Measurements from ENCODE around the gene CDH20. TPM values are rescaled to one million over a fixed set of nuclear protein-coding genes. Genes with fewer than 3 reads are reported as not detected.
A peak's percentile ranks its signal among the peaks of the same experiment; 100 is the strongest.

Gene CDH20
- total RNA-seq, 1 experiment from 2014 or later: not detected

DNA sequence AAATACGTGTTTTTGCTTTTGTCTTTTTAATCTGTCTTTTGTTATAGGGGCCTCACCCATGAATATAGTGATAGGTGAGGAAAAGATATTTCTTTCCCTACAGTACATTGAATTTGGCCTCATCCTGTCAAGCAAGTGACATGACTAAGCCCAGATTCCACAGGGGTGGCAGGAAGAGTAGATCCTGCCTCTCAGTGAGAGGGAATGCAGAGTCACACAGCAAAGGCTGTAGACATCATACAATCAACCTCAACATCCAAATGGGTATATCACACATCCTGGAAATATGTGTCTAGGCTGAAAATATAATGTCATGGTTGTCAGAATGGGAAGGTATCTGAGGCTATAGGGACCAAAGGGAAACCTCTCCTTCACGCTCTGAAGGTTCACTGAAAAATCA is 269.6 kb downstream of the CDH20 start:
- no peaks in the 10 kb centered on the region for H3K79me2 ChIP-seq (ENCODE audit: insufficient read depth, low read length)
- no peaks in the 10 kb centered on the region for H3K9me2 ChIP-seq (ENCODE audit: insufficient read depth)
- POLR2A ChIA-PET: no interaction called here
- peaks cover 28 to 45% of the 10 kb centered on the region in 2 experiments for H3K4me1 ChIP-seq (ENCODE audit: control insufficient read depth in 1 of 2, insufficient read depth in 2 of 2, low read length in 2 of 2)
- H3K27me3 ChIP-seq (ENCODE audit: insufficient read depth, low read length): no peaks in the 10 kb centered on the region
- no peak overlapping the region for H3K27ac ChIP-seq (ENCODE audit: low read depth, low read length)
- intact Hi-C loops (cut with micrococcal nuclease): no loop called here
- RAD21 ChIA-PET (ENCODE audit: low non-redundant PET in 1 of 2, low total read pairs in 2 of 2, uncharacterized antibody in 2 of 2, unreplicated experiment in 2 of 2): no interaction called here
- BruUV-seq (replicated peaks): no TSS peak
- no peaks in the 10 kb centered on the region for H3K36me3 ChIP-seq (ENCODE audit: control insufficient read depth in 1 of 2, insufficient read depth in 2 of 2, low read length in 2 of 2)
- ATAC-seq (no peak), DNase-seq (ENCODE audit: low read depth, low spot score) (no peak)
- no peak overlapping the region for H2AFZ ChIP-seq (ENCODE audit: low read depth, low read length, poor library complexity, severe bottlenecking)
- CTCF ChIA-PET: no interaction called here
- no peak overlapping the region for H3K9ac ChIP-seq (ENCODE audit: low read length)
- H3K4me2 ChIP-seq (ENCODE audit: low read length): peak overlapping the region; percentile 26
- H3K4me3 ChIP-seq (replicated peaks in 1 of 2; ENCODE audit: low read depth in 1 of 2, low read length in 2 of 2): no peak overlapping the region
- TF ChIP-seq, protein P1, sequence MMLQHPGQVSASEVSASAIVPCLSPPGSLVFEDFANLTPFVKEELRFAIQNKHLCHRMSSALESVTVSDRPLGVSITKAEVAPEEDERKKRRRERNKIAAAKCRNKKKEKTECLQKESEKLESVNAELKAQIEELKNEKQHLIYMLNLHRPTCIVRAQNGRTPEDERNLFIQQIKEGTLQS (IDR thresholded peaks at IDR 0.05): no peak
- no peaks in the 10 kb centered on the region for H3K9me3 ChIP-seq (ENCODE audit: control insufficient read depth in 1 of 2, insufficient read depth in 1 of 2, low read depth in 1 of 2, low read length in 2 of 2)
- H4K20me1 ChIP-seq (ENCODE audit: insufficient read depth): no peaks in the 10 kb centered on the region
